IMR-90 (cell line): ENCODE results near the gene KCNE5. TPM values are rescaled to one million over a fixed set of nuclear protein-coding genes. Genes with fewer than 3 reads are reported as not detected.

ENCODE experiments used
- microRNA-seq, 2 experiments: library from miRNA; stranded (forward) in 1 of 2; unstranded in 1 of 2; fragments of 10-50 nt in 1 of 2; fragments of <30 nt in 1 of 2; gene quantifications in 1 of 2; microRNA quantifications in 1 of 2; one replicate each; pipeline versions ENCODE3 to v1.1.0; 2013 to 2020; ENCODE audit not compliant: insufficient read depth in 1 of 2, insufficient read length in 1 of 2, unreplicated experiment in 1 of 2
- polyA plus RNA-seq, 3 experiments: library from polyadenylated mRNA; depleted of rRNA; stranded (reverse); fragments of >200 nt; gene quantifications; 2 replicates each; pipeline ENCODE4 v1.2.3, GENCODE V29; 2012; ENCODE audit warnings: low replicate concordance in 1 of 3
- small RNA-seq, 5 experiments: library from RNA; depleted of rRNA; stranded (forward); fragments of <200 nt; gene quantifications; one replicate each; pipeline ENCODE3, GENCODE V24; 2012
- total RNA-seq: library from RNA; depleted of rRNA; stranded (reverse); fragments of >200 nt; gene quantifications from 2 replicates; pipeline ENCODE4 v1.2.3, GENCODE V29; 2012; rRNA removed

Gene KCNE5
- total and polyA plus RNA-seq, 2 of the 4 experiments (the other 2 are of a cell fraction) = 0.15 to 0.18 TPM

Small RNA genes within 50 kb of the gene (microRNA-seq; reads per million reads assigned to microRNA genes)
- gene AL118496.2 (ENCODE audit: insufficient read depth, insufficient read length) = not detected

Small RNA genes within 50 kb of the gene (small RNA-seq; reads per million reads assigned to genes)
- gene AL118496.2 = 0 to 0.98 (median 0) reads per million in 5 experiments

Other genes starting within 250 kb of the KCNE5 start
- not detected in 2 replicates for gene GUCY2F, start 143.1 kb downstream of the KCNE5 start, total RNA-seq
- gene GUCY2F, start 143.1 kb downstream of the KCNE5 start, polyA plus RNA-seq (2012; rRNA removed) = not detected in 2 replicates
- 8.1 and 11.7 TPM in 2 replicates for gene NXT2, start 88.3 kb downstream of the KCNE5 start, total RNA-seq
- 2.5 and 3.6 TPM in 2 replicates for gene NXT2, start 88.3 kb downstream of the KCNE5 start, polyA plus RNA-seq (2012; rRNA removed)
- 59.7 and 97.5 TPM in 2 replicates for gene ACSL4, start 108.1 kb upstream of the KCNE5 start, total RNA-seq
- gene ACSL4, start 108.1 kb upstream of the KCNE5 start, polyA plus RNA-seq (2012; rRNA removed) = 23.4 and 29.6 TPM in 2 replicates